ENCODE data around the gene DPCD.

GRCh38 chr10:101566333-101567164, 21.6 kb upstream of the DPCD start:
- TF ChIP-seq, protein P1, sequence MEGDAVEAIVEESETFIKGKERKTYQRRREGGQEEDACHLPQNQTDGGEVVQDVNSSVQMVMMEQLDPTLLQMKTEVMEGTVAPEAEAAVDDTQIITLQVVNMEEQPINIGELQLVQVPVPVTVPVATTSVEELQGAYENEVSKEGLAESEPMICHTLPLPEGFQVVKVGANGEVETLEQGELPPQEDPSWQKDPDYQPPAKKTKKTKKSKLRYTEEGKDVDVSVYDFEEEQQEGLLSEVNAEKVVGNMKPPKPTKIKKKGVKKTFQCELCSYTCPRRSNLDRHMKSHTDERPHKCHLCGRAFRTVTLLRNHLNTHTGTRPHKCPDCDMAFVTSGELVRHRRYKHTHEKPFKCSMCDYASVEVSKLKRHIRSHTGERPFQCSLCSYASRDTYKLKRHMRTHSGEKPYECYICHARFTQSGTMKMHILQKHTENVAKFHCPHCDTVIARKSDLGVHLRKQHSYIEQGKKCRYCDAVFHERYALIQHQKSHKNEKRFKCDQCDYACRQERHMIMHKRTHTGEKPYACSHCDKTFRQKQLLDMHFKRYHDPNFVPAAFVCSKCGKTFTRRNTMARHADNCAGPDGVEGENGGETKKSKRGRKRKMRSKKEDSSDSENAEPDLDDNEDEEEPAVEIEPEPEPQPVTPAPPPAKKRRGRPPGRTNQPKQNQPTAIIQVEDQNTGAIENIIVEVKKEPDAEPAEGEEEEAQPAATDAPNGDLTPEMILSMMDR (IDR thresholded peaks at IDR 0.05), result no peak
- TF ChIP-seq POLR2AphosphoS5 (IDR thresholded peaks at IDR 0.05), result no peak
- TF ChIP-seq POLR2A (IDR thresholded peaks at IDR 0.05), result no peak
- no peak for TF ChIP-seq EP300 (IDR thresholded peaks at IDR 0.05)

Data from gastroesophageal sphincter (tissue), 3 donors.